Stimulated activated naive CD8-positive, alpha-beta T cell treated with anti-CD3 and anti-CD28 coated beads, Interleukin-15, Interleukin-2, amounts not matched to agents 100 ng/mL and 50 ng/mL, for 24 hours (primary cell): Measurements from ENCODE around the gene GABPA.
"Not testable (repeated sequence)": the region's sequence is repeated elsewhere in the genome, so short reads cannot be mapped to it uniquely, and the experiment has no call there.

Experiments used
- H3K27ac Mint-ChIP-seq: one replicate; pipeline ENCODE4 v1.8.0; 2021; ENCODE audit warnings: mild to moderate bottlenecking, mixed read lengths
- H3K27me3 Mint-ChIP-seq: one replicate; pipeline ENCODE4 v1.8.0; 2021; ENCODE audit warnings: mixed read lengths
- H3K36me3 Mint-ChIP-seq: one replicate; pipeline ENCODE4 v1.8.0; 2021; ENCODE audit warnings: low read depth, mixed read lengths
- H3K4me1 Mint-ChIP-seq: one replicate; pipeline ENCODE4 v1.8.0; 2021; ENCODE audit warnings: low read depth, mixed read lengths
- H3K4me3 Mint-ChIP-seq: one replicate; pipeline ENCODE4 v1.8.0; 2021; ENCODE audit warnings: mild to moderate bottlenecking, mixed read lengths
- H3K9me3 Mint-ChIP-seq: one replicate; pipeline ENCODE4 v1.8.0; 2021; ENCODE audit warnings: mixed read lengths

GABPA gene

DNA sequence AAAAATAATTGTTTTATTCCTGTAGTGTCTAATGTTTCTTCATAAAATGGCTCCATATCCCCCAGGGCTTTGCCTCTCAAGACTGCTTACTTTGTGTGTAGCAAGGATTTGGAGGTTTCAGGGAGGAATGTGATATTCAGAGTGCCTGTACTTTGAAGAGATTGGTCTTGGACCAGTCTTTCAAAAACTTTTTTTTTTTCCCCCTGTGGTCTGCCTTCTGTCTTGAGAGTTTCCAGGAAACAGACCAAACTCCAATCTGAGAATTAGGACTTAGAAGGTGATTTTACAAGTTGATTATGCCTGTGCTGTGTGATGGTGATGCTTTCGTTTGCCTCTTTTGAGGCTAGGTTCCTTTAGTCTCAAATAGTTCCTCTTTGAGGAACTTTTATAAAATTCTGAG lies 25.9 kb downstream of the GABPA start:
- H3K36me3 Mint-ChIP-seq, result peaks cover 77% of the 10 kb centered on the region
- no peak overlapping the region for H3K4me3 Mint-ChIP-seq
- peaks cover 23% of the 10 kb centered on the region for H3K4me1 Mint-ChIP-seq
- H3K27ac Mint-ChIP-seq, result peak overlapping the region; percentile 65
- no peaks in the 10 kb centered on the region for H3K27me3 Mint-ChIP-seq
- H3K9me3 Mint-ChIP-seq, result no peaks in the 10 kb centered on the region

DNA sequence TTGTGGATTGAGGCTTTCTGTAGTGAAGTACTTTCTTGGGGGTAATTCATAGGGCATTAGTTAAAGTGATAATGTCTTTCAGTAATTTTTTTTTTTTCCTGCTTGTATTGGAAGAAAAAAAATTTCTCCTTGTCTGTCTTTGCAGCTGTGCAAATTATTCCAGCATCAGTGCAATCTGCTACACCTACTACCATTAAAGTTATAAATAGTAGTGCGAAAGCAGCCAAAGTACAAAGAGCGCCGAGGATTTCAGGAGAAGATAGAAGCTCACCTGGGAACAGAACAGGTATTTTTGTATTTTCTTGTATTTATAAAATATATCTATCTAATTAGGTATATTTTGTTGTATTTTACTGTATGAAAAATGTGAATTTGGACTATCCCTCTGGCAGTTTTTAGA lies 29.3 kb downstream of the GABPA start:
- H3K4me3 Mint-ChIP-seq, result no peak overlapping the region
- H3K9me3 Mint-ChIP-seq, result no peaks in the 10 kb centered on the region
- H3K4me1 Mint-ChIP-seq, result peaks cover 11% of the 10 kb centered on the region
- no peaks in the 10 kb centered on the region for H3K27me3 Mint-ChIP-seq
- H3K27ac Mint-ChIP-seq, result no peak overlapping the region
- H3K36me3 Mint-ChIP-seq, result peaks cover 78% of the 10 kb centered on the region

DNA sequence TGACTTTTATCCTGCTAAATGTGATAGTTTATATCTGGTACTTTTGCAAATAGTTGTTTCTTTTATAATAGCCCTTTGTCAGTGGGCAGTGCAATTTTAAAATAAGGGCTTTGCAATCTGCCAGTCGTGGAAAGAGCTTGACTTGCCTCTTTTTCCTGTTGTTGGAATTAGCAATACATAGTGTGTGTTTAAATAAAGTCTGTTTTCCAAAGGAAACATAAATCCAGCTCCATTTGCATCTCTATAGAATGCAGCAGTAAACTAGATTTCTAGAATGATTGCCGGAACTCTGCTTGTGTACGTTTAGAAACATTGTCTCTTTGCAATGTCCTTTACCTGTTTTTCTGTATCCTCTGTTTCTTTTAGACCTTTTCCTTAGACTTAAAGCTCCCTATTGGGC lies 33.1 kb downstream of the GABPA start:
- H3K27ac Mint-ChIP-seq, result no peak overlapping the region
- no peaks in the 10 kb centered on the region for H3K27me3 Mint-ChIP-seq
- H3K4me1 Mint-ChIP-seq, result peaks cover 9% of the 10 kb centered on the region
- H3K36me3 Mint-ChIP-seq, result peaks cover 47% of the 10 kb centered on the region
- no peak overlapping the region for H3K4me3 Mint-ChIP-seq
- H3K9me3 Mint-ChIP-seq, result no peaks in the 10 kb centered on the region

DNA sequence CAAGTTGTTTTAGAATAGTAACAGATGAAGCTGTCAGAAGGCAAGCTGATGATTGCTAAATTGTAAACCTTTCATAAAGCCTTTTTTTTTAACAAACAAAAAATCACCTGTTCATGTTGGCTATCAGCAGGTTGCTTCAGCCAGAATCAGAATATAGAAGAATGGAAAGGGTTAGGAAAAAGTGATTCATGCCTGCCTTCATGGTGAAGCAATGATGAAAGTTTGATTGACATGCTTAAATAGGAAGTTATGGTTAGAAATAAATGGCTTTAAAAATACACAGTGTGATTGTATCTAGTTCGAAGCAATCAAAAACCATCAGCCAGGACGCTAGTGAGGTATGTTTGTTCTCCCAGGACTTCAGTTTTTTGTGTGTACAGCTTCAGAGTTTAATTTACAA lies 37.9 kb downstream of the GABPA start:
- no peaks in the 10 kb centered on the region for H3K27me3 Mint-ChIP-seq
- peak overlapping the region; percentile 82 for H3K27ac Mint-ChIP-seq
- peaks cover 11% of the 10 kb centered on the region for H3K4me1 Mint-ChIP-seq
- peaks cover 8% of the 10 kb centered on the region for H3K36me3 Mint-ChIP-seq
- H3K9me3 Mint-ChIP-seq, result no peaks in the 10 kb centered on the region
- H3K4me3 Mint-ChIP-seq, result no peak overlapping the region

DNA sequence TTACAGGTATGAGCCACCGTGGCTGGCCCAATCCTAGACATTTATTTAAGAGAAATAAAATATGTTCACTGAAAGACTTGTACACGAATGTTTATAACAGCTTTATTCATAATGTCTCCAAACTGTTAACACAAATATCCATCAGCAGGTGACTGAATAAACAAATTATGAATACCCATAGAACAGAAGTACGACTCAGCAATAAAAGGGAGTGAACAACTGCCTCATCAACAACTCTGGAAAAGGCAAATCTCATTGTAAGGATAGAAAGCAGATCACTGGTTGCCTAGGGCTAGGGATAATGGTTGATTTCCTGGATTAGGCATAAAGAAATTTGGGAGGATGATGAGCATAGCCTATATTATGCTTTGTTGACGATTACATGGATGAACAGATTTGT lies 41.7 kb downstream of the GABPA start:
- Mint-ChIP-seq H3K27ac (no peak overlapping the region), H3K9me3 (no peaks in the 10 kb centered on the region), H3K4me1 (peaks cover 11% of the 10 kb centered on the region), H3K4me3 (no peak overlapping the region), H3K36me3 (no peaks in the 10 kb centered on the region), H3K27me3 (no peaks in the 10 kb centered on the region)

GRCh38 chr21:25778126-25778875 lies 43.5 kb downstream of the GABPA start:
- H3K27ac Mint-ChIP-seq, result not testable (repeated sequence)

DNA sequence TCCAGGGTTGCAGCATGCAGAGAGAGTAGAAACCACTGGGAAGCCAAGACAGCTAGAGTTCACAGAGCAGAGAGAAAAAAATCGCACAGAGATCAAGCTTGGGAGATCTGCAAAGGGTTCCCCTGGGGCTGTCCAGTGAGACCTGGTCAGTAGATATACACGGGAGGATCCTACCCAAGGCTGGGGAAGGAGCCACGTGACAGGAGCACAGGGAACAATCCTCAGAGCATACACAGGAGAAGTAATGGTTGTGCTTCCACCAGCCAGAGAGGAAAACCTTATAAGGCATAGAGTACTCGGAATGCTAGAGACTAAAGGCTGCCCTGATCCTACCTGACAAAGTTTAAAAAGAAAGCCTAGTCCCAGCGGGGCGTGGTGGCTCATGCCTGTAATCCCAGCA lies 53.9 kb downstream of the GABPA start:
- H3K27ac Mint-ChIP-seq, result no peak overlapping the region
- no peak overlapping the region for H3K4me3 Mint-ChIP-seq
- H3K9me3 Mint-ChIP-seq, result no peaks in the 10 kb centered on the region
- no peaks in the 10 kb centered on the region for H3K36me3 Mint-ChIP-seq
- H3K4me1 Mint-ChIP-seq, result peaks cover 14% of the 10 kb centered on the region
- H3K27me3 Mint-ChIP-seq, result peaks cover 20% of the 10 kb centered on the region

More at GRCh38 chr21:25778126-25778875, 43.5 kb downstream of the GABPA start:
- not testable (repeated sequence) for H3K4me3 Mint-ChIP-seq, H3K36me3 Mint-ChIP-seq, H3K9me3 Mint-ChIP-seq, H3K27me3 Mint-ChIP-seq, H3K4me1 Mint-ChIP-seq

- no peaks in the 10 kb centered on the region for H3K9me3 Mint-ChIP-seq
- H3K4me1 Mint-ChIP-seq, result peaks cover 14% of the 10 kb centered on the region
- H3K4me3 Mint-ChIP-seq, result peak overlapping the region; percentile 84
- peak overlapping the region; percentile 69 for H3K27ac Mint-ChIP-seq
- peaks cover 12% of the 10 kb centered on the region for H3K27me3 Mint-ChIP-seq
- H3K36me3 Mint-ChIP-seq, result no peaks in the 10 kb centered on the region
Measured at GRCh38 chr21:25790122-25790877, 55.5 kb downstream of the GABPA start.

DNA sequence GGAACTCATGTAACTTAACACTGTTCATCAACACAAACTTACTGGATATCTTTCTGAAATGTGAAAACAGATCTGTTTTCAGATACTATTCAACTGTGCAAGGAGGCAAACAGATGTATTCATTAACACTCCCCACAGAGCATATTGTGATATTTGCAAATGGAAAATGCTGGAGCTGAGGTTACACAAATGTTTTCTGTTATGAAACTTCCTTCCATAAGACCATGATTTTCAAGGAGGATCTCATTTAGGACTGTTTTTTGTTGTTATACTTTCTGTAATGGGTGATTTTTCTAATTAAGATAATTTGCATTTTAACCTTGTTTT lies 56.1 kb downstream of the GABPA start:
- Mint-ChIP-seq H3K4me3 (peak overlapping the region; percentile 84), H3K36me3 (no peaks in the 10 kb centered on the region), H3K27ac (peak overlapping the region; percentile 69)

GRCh38 chr21:25791319-25791718 lies 56.5 kb downstream of the GABPA start:
- Mint-ChIP-seq H3K27ac (no peak overlapping the region), H3K36me3 (no peaks in the 10 kb centered on the region), H3K4me1 (peaks cover 14% of the 10 kb centered on the region), H3K9me3 (no peaks in the 10 kb centered on the region), H3K27me3 (peaks cover 6% of the 10 kb centered on the region), H3K4me3 (no peak overlapping the region)

More for the DNA sequence above, 56.1 kb downstream of the GABPA start:
- Mint-ChIP-seq H3K9me3 (no peaks in the 10 kb centered on the region), H3K27me3 (peaks cover 11% of the 10 kb centered on the region), H3K4me1 (peaks cover 14% of the 10 kb centered on the region)

DNA sequence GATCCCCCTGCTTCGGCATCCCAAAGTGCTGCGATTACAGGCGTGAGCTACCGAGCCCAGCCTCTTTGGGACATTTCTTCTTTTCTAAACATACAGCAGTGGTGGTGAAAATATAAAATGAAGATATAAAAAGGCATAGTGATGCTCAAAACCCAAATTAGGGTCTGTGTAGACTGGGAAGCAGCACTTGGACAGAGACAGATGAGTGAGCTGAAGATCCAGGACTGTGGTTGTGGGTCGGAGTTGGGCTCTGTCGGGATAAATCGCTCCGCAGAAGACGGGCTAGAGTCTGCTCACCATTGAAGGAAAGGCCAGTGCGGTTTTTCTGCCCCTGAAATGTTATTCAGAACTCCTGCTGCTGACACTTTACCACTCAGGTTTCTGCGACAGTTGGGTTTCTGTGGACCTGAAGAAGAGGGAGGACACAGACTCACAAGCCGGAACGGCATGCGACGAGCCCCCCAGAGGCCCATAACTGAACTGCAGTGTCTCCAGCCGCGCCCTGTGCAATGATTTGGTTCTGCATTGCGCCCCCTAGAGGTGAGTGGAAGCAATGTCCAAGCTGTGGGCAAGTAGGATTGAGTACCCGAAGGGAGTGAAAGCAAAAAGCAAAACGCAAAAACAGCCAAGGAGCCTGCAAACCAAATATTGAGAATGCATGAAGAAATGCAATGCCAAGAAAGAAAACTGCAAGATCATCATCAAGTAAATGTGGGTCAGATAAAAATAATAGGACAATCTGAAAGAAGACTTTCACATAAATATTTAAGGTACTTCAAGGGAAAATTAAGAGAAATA lies 66.6 kb downstream of the GABPA start:
- Mint-ChIP-seq H3K27me3 (peaks cover 15% of the 10 kb centered on the region), H3K9me3 (no peaks in the 10 kb centered on the region), H3K4me3 (peak overlapping the region; percentile 21), H3K27ac (no peak overlapping the region), H3K4me1 (peaks cover 6% of the 10 kb centered on the region), H3K36me3 (no peaks in the 10 kb centered on the region)

GRCh38 chr21:25806060-25806459 lies 71.3 kb downstream of the GABPA start:
- H3K9me3 Mint-ChIP-seq, result no peaks in the 10 kb centered on the region
- H3K4me3 Mint-ChIP-seq, result no peak overlapping the region
- no peak overlapping the region for H3K27ac Mint-ChIP-seq
- H3K36me3 Mint-ChIP-seq, result no peaks in the 10 kb centered on the region
- H3K27me3 Mint-ChIP-seq, result peaks cover 17% of the 10 kb centered on the region
- H3K4me1 Mint-ChIP-seq, result peaks cover 10% of the 10 kb centered on the region

GRCh38 chr21:25807191-25807590 lies 72.4 kb downstream of the GABPA start:
- H3K4me1 Mint-ChIP-seq, result peaks cover 4% of the 10 kb centered on the region
- peaks cover 10% of the 10 kb centered on the region for H3K27me3 Mint-ChIP-seq
- no peaks in the 10 kb centered on the region for H3K36me3 Mint-ChIP-seq
- H3K4me3 Mint-ChIP-seq, result no peak overlapping the region
- no peaks in the 10 kb centered on the region for H3K9me3 Mint-ChIP-seq
- H3K27ac Mint-ChIP-seq, result no peak overlapping the region

GRCh38 chr21:25809013-25809412 lies 74.2 kb downstream of the GABPA start:
- H3K4me3 Mint-ChIP-seq, result no peak overlapping the region
- H3K36me3 Mint-ChIP-seq, result no peaks in the 10 kb centered on the region
- H3K4me1 Mint-ChIP-seq, result peaks cover 4% of the 10 kb centered on the region
- H3K9me3 Mint-ChIP-seq, result no peaks in the 10 kb centered on the region
- H3K27me3 Mint-ChIP-seq, result peaks cover 9% of the 10 kb centered on the region
- no peak overlapping the region for H3K27ac Mint-ChIP-seq

GRCh38 chr21:25811186-25811585 lies 76.4 kb downstream of the GABPA start:
- peaks cover 4% of the 10 kb centered on the region for H3K4me1 Mint-ChIP-seq
- H3K9me3 Mint-ChIP-seq, result no peaks in the 10 kb centered on the region
- no peak overlapping the region for H3K27ac Mint-ChIP-seq
- H3K4me3 Mint-ChIP-seq, result no peak overlapping the region
- H3K27me3 Mint-ChIP-seq, result peaks cover 6% of the 10 kb centered on the region
- H3K36me3 Mint-ChIP-seq, result no peaks in the 10 kb centered on the region
